ENCODE measurements around the gene VSNL1. TPM values are rescaled to one million over a fixed set of nuclear protein-coding genes. Genes with fewer than 3 reads are reported as not detected.

Gene VSNL1
- total and polyA plus RNA-seq, 7 donors: 0.27 to 5.1 (median 1.1) TPM; not detected in 2

- Histone ChIP-seq H3K27ac (no peak overlapping the region), H3K9me3 (no peaks in the 10 kb centered on the region), H3K36me3 (no peaks in the 10 kb centered on the region), H3K4me1 (no peaks in the 10 kb centered on the region), H3K4me3 (no peak overlapping the region), H3K27me3 (no peaks in the 10 kb centered on the region)
- TF ChIP-seq POLR2A (IDR thresholded peaks at IDR 0.05): no peak
- TF ChIP-seq EP300 (IDR thresholded peaks at IDR 0.05): no peak
- TF ChIP-seq POLR2AphosphoS5 (IDR thresholded peaks at IDR 0.05): no peak
- TF ChIP-seq CTCF (IDR thresholded peaks at IDR 0.05): no peak
- intact Hi-C loops (cut with DNase I): no loop called here
- 84 to 86% methylated on average over 3 of the region's 3 CpGs for WGBS, 2 donors
- no peak for DNase-seq
These were observed 33.3 kb downstream of the VSNL1 start for GRCh38 chr2:17573804-17574175.

GRCh38 chr2:17574406-17575073, 34.0 kb downstream of the VSNL1 start:
- WGBS, 2 donors: 53 to 75% methylated on average over 3 of the region's 3 CpGs

GRCh38 chr2:17576802-17577201, 36.3 kb downstream of the VSNL1 start:
- Histone ChIP-seq H3K27me3 (no peaks in the 10 kb centered on the region), H3K27ac (no peak overlapping the region), H3K36me3 (no peaks in the 10 kb centered on the region), H3K4me1 (no peaks in the 10 kb centered on the region), H3K9me3 (no peaks in the 10 kb centered on the region), H3K4me3 (no peak overlapping the region)
- no peak for TF ChIP-seq POLR2AphosphoS5 (IDR thresholded peaks at IDR 0.05)
- TF ChIP-seq POLR2A (IDR thresholded peaks at IDR 0.05): no peak
- no peak for TF ChIP-seq CTCF (IDR thresholded peaks at IDR 0.05)
- no peak for TF ChIP-seq EP300 (IDR thresholded peaks at IDR 0.05)
- DNase-seq: no peak
- intact Hi-C loops (cut with DNase I): no loop called here
- WGBS, 2 donors: 29 to 69% methylated on average over 1 of the region's 1 CpG

More at GRCh38 chr2:17574406-17575073, 34.0 kb downstream of the VSNL1 start:
- Histone ChIP-seq H3K27ac (no peak overlapping the region), H3K4me1 (no peaks in the 10 kb centered on the region), H3K36me3 (no peaks in the 10 kb centered on the region), H3K4me3 (no peak overlapping the region), H3K9me3 (no peaks in the 10 kb centered on the region), H3K27me3 (no peaks in the 10 kb centered on the region)
- no peak for DNase-seq
- no peak for TF ChIP-seq POLR2A (IDR thresholded peaks at IDR 0.05)
- no peak for TF ChIP-seq EP300 (IDR thresholded peaks at IDR 0.05)
- TF ChIP-seq POLR2AphosphoS5 (IDR thresholded peaks at IDR 0.05): no peak
- TF ChIP-seq CTCF (IDR thresholded peaks at IDR 0.05): no peak
- intact Hi-C loops (cut with DNase I): no loop called here

GRCh38 chr2:17578466-17578928, 38.0 kb downstream of the VSNL1 start:
- 38 to 61% methylated on average over 5 of the region's 5 CpGs for WGBS, 2 donors

More at GRCh38 chr2:17578466-17578928, 38.0 kb downstream of the VSNL1 start:
- H3K9me3 ChIP-seq: no peaks in the 10 kb centered on the region
- H3K27ac ChIP-seq: no peak overlapping the region
- no peak for DNase-seq
- H3K4me3 ChIP-seq: no peak overlapping the region
- TF ChIP-seq POLR2AphosphoS5 (IDR thresholded peaks at IDR 0.05): no peak
- no peak for TF ChIP-seq EP300 (IDR thresholded peaks at IDR 0.05)
- TF ChIP-seq POLR2A (IDR thresholded peaks at IDR 0.05): no peak
- no peak for TF ChIP-seq CTCF (IDR thresholded peaks at IDR 0.05)
- intact Hi-C loops (cut with DNase I): no loop called here
- H3K27me3 ChIP-seq: no peaks in the 10 kb centered on the region
- H3K4me1 ChIP-seq: no peaks in the 10 kb centered on the region
- no peaks in the 10 kb centered on the region for H3K36me3 ChIP-seq
